Naive thymus-derived CD4-positive, alpha-beta T cell (primary cell): Measurements from ENCODE around the gene PTPRN2. TPM values are rescaled to one million over a fixed set of nuclear protein-coding genes. Genes with fewer than 3 reads are reported as not detected.
"Not testable (repeated sequence)": the region's sequence is repeated elsewhere in the genome, so short reads cannot be mapped to it uniquely, and the experiment has no call there.

Experiments used
- ATAC-seq: fragments of 150-1000 bp; cut with Tn5 transposase; 2 replicates; pipeline ENCODE4 v1.10.0; 2021; ENCODE audit warnings: mild to moderate bottlenecking, moderate library complexity
- CTCF ChIA-PET: fragments of 350-600 bp; sonication (Branson Sonifier 250); formaldehyde crosslinking; loops from one replicate; lab custom pipeline; 2021; ENCODE audit warnings: antibody characterized with exemption; lab: Charles Lee
- POLR2A ChIA-PET: fragments of 350-600 bp; sonication (Branson Sonifier 250); formaldehyde crosslinking; loops from one replicate; lab custom pipeline; 2021; ENCODE audit warnings: antibody characterized with exemption, inconsistent platforms; lab: Charles Lee
- DNase-seq, 9 donors: peaks; one replicate each; pipeline versions ENCODE4 v3.0.0 to v3.0.0-alpha.2; 2020 to 2022; ENCODE audit warnings: mixed read lengths in 1 of 9
- H3K27ac ChIP-seq: one replicate; pipeline ENCODE4 v1.7.0; 2013; ENCODE audit warnings: mild to moderate bottlenecking, low read depth, low read length, moderate library complexity
- H3K27me3 ChIP-seq, 2 donors: one replicate each; pipeline ENCODE4 v1.7.0; 2013; ENCODE audit warnings: low read length in 2 of 2, mild to moderate bottlenecking in 2 of 2, moderate library complexity in 2 of 2; ENCODE audit not compliant: control insufficient read depth in 2 of 2, insufficient read depth in 2 of 2
- H3K36me3 ChIP-seq, 3 experiments: 1 replicate in 2 of 3; 2 replicates in 1 of 3; pipeline ENCODE4 v1.7.0; 2013; ENCODE audit warnings: low read length in 3 of 3, mild to moderate bottlenecking in 3 of 3, moderate library complexity in 1 of 3; ENCODE audit not compliant: insufficient read depth in 3 of 3, control insufficient read depth in 2 of 3
- H3K4me1 ChIP-seq, 2 donors: one replicate each; pipeline ENCODE4 v1.7.0; 2013; ENCODE audit warnings: low read length in 2 of 2, mild to moderate bottlenecking in 2 of 2, moderate library complexity in 1 of 2; ENCODE audit not compliant: control insufficient read depth in 2 of 2, insufficient read depth in 2 of 2
- H3K4me3 ChIP-seq: 2 replicates; pipeline ENCODE4 v1.7.0; 2013; ENCODE audit warnings: mild to moderate bottlenecking, low read length
- H3K9me3 ChIP-seq, 3 experiments: 1 replicate in 2 of 3; 2 replicates in 1 of 3; pipeline ENCODE4 v1.7.0; 2013; ENCODE audit warnings: low read length in 3 of 3; ENCODE audit not compliant: control insufficient read depth in 2 of 3
- H3K27ac Mint-ChIP-seq, 9 donors: one replicate each; pipeline ENCODE4 v1.8.0; 2020 to 2022; ENCODE audit warnings: mixed read lengths in 9 of 9, mild to moderate bottlenecking in 8 of 9, moderate library complexity in 5 of 9, inconsistent platforms in 2 of 9
- H3K27me3 Mint-ChIP-seq, 5 donors: one replicate each; pipeline ENCODE4 v1.8.0; 2021 to 2022; ENCODE audit warnings: mixed read lengths in 5 of 5, mild to moderate bottlenecking in 1 of 5
- H3K36me3 Mint-ChIP-seq, 5 donors: one replicate each; pipeline ENCODE4 v1.8.0; 2020 to 2022; ENCODE audit warnings: mixed read lengths in 5 of 5, mild to moderate bottlenecking in 3 of 5, inconsistent platforms in 1 of 5
- H3K4me1 Mint-ChIP-seq, 7 donors: one replicate each; pipeline ENCODE4 v1.8.0; 2020 to 2022; ENCODE audit warnings: mixed read lengths in 7 of 7, mild to moderate bottlenecking in 3 of 7, inconsistent platforms in 1 of 7
- H3K4me3 Mint-ChIP-seq, 10 donors: one replicate each; pipeline ENCODE4 v1.8.0; 2020 to 2022; ENCODE audit warnings: mild to moderate bottlenecking in 10 of 10, mixed read lengths in 10 of 10, moderate library complexity in 6 of 10, inconsistent platforms in 2 of 10
- H3K9me3 Mint-ChIP-seq, 11 donors: one replicate each; pipeline ENCODE4 v1.8.0; 2020 to 2022; ENCODE audit warnings: mixed read lengths in 11 of 11, mild to moderate bottlenecking in 4 of 11, inconsistent platforms in 1 of 11, moderate library complexity in 1 of 11
- intact Hi-C, 2 donors: fragments of 100-400 bp; cut with micrococcal nuclease; formaldehyde crosslinking; loops; one replicate each; pipeline ENCODE4 v1.15.1; 2023
- polyA plus RNA-seq, 2 donors: library from polyadenylated mRNA; unstranded; fragments of 300-500 nt; fragmentation: Illumina TruSeq; gene quantifications; one replicate each; pipeline ENCODE4 v1.2.3, GENCODE V29; 2021
- total RNA-seq, 6 experiments: library from RNA in 5 of 6; stranded (reverse) in 5 of 6; gene quantifications; 1 replicate in 5 of 6; 2 replicates in 1 of 6; pipeline ENCODE4 v1.2.3 and lab custom pipeline; 2021 to 2026

Gene PTPRN2
- total and polyA plus RNA-seq, 7 experiments from 2014 or later: 0.58 to 2.3 (median 1.4) TPM

- no peaks in the 10 kb centered on the region for H3K36me3 ChIP-seq
- Mint-ChIP-seq H3K27ac (no peak overlapping the region), H3K27me3 (peaks cover 0 to 34% (median 22%) of the 10 kb centered on the region in 5 donors), H3K9me3 (peaks cover 0 to 4% (median 0%) of the 10 kb centered on the region in 11 donors), H3K36me3 (peaks cover 0 to 3% (median 0%) of the 10 kb centered on the region in 5 donors), H3K4me1 (peaks cover 0 to 4% (median 0%) of the 10 kb centered on the region in 7 donors), H3K4me3 (no peak overlapping the region)
- no peak overlapping the region for H3K4me3 ChIP-seq
- intact Hi-C loops: no loop called here
- no peaks in the 10 kb centered on the region for H3K4me1 ChIP-seq
- no peak overlapping the region for H3K27ac ChIP-seq
- ChIA-PET CTCF (no interaction called here), POLR2A (no interaction called here)
- ATAC-seq (peak; percentile 27), DNase-seq (no peak)
- no peaks in the 10 kb centered on the region for H3K27me3 ChIP-seq
- no peaks in the 10 kb centered on the region for H3K9me3 ChIP-seq
Observed at GRCh38 chr7:158431055-158431940, 156.3 kb downstream of the PTPRN2 start.

- Mint-ChIP-seq H3K9me3 (peaks cover 0 to under 1% (median 0%) of the 10 kb centered on the region in 11 donors), H3K4me1 (peaks cover 0 to 4% (median 0%) of the 10 kb centered on the region in 7 donors), H3K27me3 (peaks cover 0 to 30% (median 18%) of the 10 kb centered on the region in 5 donors), H3K27ac (no peak overlapping the region), H3K4me3 (no peak overlapping the region), H3K36me3 (peaks cover 0 to 1% (median 0%) of the 10 kb centered on the region in 5 donors)
- intact Hi-C loops: no loop called here
- Histone ChIP-seq H3K27ac (no peak overlapping the region), H3K4me1 (no peaks in the 10 kb centered on the region), H3K4me3 (no peak overlapping the region), H3K9me3 (no peaks in the 10 kb centered on the region), H3K27me3 (no peaks in the 10 kb centered on the region), H3K36me3 (no peaks in the 10 kb centered on the region)
- no peak for ATAC-seq
- DNase-seq: no peak
- CTCF ChIA-PET: no interaction called here
- POLR2A ChIA-PET: no interaction called here
Observed at GRCh38 chr7:158430308-158431034, 157.2 kb downstream of the PTPRN2 start.

- Mint-ChIP-seq H3K36me3 (no peaks in the 10 kb centered on the region), H3K9me3 (no peaks in the 10 kb centered on the region), H3K4me1 (peaks cover 0 to 4% (median 0%) of the 10 kb centered on the region in 7 donors), H3K27ac (no peak overlapping the region), H3K27me3 (peaks cover 0 to 17% (median 7%) of the 10 kb centered on the region in 5 donors), H3K4me3 (no peak overlapping the region)
- H3K4me3 ChIP-seq: no peak overlapping the region
- no peak overlapping the region for H3K27ac ChIP-seq
- POLR2A ChIA-PET: no interaction called here
- no peak for ATAC-seq
- no peaks in the 10 kb centered on the region for H3K36me3 ChIP-seq
- intact Hi-C loops: no loop called here
- no peaks in the 10 kb centered on the region for H3K4me1 ChIP-seq
- CTCF ChIA-PET: no interaction called here
- no peaks in the 10 kb centered on the region for H3K27me3 ChIP-seq
- no peak for DNase-seq
- no peaks in the 10 kb centered on the region for H3K9me3 ChIP-seq
Observed at GRCh38 chr7:158428837-158429753, 158.5 kb downstream of the PTPRN2 start.

GRCh38 chr7:158428131-158428836 lies 159.3 kb downstream of the PTPRN2 start:
- POLR2A ChIA-PET: no interaction called here
- DNase-seq (no peak), ATAC-seq (no peak)
- Histone ChIP-seq H3K27me3 (no peaks in the 10 kb centered on the region), H3K9me3 (no peaks in the 10 kb centered on the region), H3K4me1 (no peaks in the 10 kb centered on the region), H3K36me3 (no peaks in the 10 kb centered on the region), H3K4me3 (no peak overlapping the region), H3K27ac (no peak overlapping the region)
- Mint-ChIP-seq H3K4me3 (no peak overlapping the region), H3K9me3 (no peaks in the 10 kb centered on the region), H3K4me1 (peaks cover 0 to 4% (median 0%) of the 10 kb centered on the region in 7 donors), H3K36me3 (no peaks in the 10 kb centered on the region), H3K27ac (peak overlapping the region in 1 of 9 donors; percentile 2), H3K27me3 (peaks cover 0 to 14% (median 5%) of the 10 kb centered on the region in 5 donors)
- intact Hi-C loops: no loop called here
- CTCF ChIA-PET: no interaction called here

- H3K36me3 ChIP-seq, POLR2A ChIA-PET, H3K27me3 Mint-ChIP-seq, CTCF ChIA-PET, H3K36me3 Mint-ChIP-seq, H3K9me3 ChIP-seq, H3K27ac ChIP-seq, H3K4me1 ChIP-seq, H3K9me3 Mint-ChIP-seq, ATAC-seq, H3K27me3 ChIP-seq, H3K4me3 Mint-ChIP-seq, intact Hi-C loops, DNase-seq, H3K4me1 Mint-ChIP-seq, H3K4me3 ChIP-seq, H3K27ac Mint-ChIP-seq: not testable (repeated sequence)
Observed at GRCh38 chr7:158425676-158426075, 161.9 kb downstream of the PTPRN2 start.

GRCh38 chr7:158424531-158424930 lies 163.1 kb downstream of the PTPRN2 start:
- CTCF ChIA-PET: no interaction called here
- intact Hi-C loops: no loop called here
- Mint-ChIP-seq H3K36me3 (no peaks in the 10 kb centered on the region), H3K4me1 (no peaks in the 10 kb centered on the region), H3K27ac (no peak overlapping the region), H3K9me3 (no peaks in the 10 kb centered on the region), H3K4me3 (no peak overlapping the region), H3K27me3 (peaks cover 0 to 5% (median 0%) of the 10 kb centered on the region in 5 donors)
- H3K9me3 ChIP-seq: no peaks in the 10 kb centered on the region
- H3K27me3 ChIP-seq: no peaks in the 10 kb centered on the region
- no peak for DNase-seq
- no peaks in the 10 kb centered on the region for H3K36me3 ChIP-seq
- H3K27ac ChIP-seq: no peak overlapping the region
- no peaks in the 10 kb centered on the region for H3K4me1 ChIP-seq
- no peak for ATAC-seq
- POLR2A ChIA-PET: no interaction called here
- H3K4me3 ChIP-seq: no peak overlapping the region
